Gastrocnemius medialis (tissue), 4 donors: ENCODE results near the gene RNF213. TPM values are rescaled to one million over a fixed set of nuclear protein-coding genes. Genes with fewer than 3 reads are reported as not detected.

Experiments
- ATAC-seq, 2 donors: fragments of 150-250 bp; one replicate each; pipeline ENCODE4 v1.9.1; 2016
- DNase-seq, 2 donors: peaks; one replicate each; pipeline ENCODE4 v3.0.0-alpha.2; 2019
- H3K27ac ChIP-seq, 4 donors: fragments of 200-600 bp; sonication (generic); 1 replicate in 1 of 4; 2 replicates in 3 of 4; pipeline ENCODE4 v1.5.1; 2016 to 2018; ENCODE audit warnings: mild to moderate bottlenecking in 2 of 4, moderate library complexity in 1 of 4
- H3K27me3 ChIP-seq, 3 donors: fragments of 200-600 bp; sonication (generic) in 2 of 3; 1 replicate in 1 of 3; 2 replicates in 2 of 3; pipeline versions ENCODE4 v1.5.1 to v1.6.0; 2016 to 2019; ENCODE audit warnings: mild to moderate bottlenecking in 1 of 3, moderate library complexity in 1 of 3
- H3K36me3 ChIP-seq, 2 donors: fragments of 200-600 bp; sonication (generic) in 1 of 2; one replicate each; pipeline ENCODE4 v1.5.1; 2017 to 2018
- H3K4me1 ChIP-seq, 2 donors: fragments of 200-600 bp; sonication (generic) in 1 of 2; one replicate each; pipeline ENCODE4 v1.5.1; 2016 to 2017; ENCODE audit warnings: mild to moderate bottlenecking in 2 of 2
- H3K4me3 ChIP-seq, 4 donors: fragments of 200-600 bp; sonication (generic) in 3 of 4; 1 replicate in 1 of 4; 2 replicates in 3 of 4; pipeline ENCODE4 v1.5.1; 2016 to 2019; ENCODE audit warnings: mild to moderate bottlenecking in 2 of 4
- H3K9me3 ChIP-seq, 3 donors: fragments of 200-600 bp; sonication (generic) in 2 of 3; 1 replicate in 1 of 3; 2 replicates in 2 of 3; pipeline ENCODE4 v1.5.1; 2016 to 2019
- POLR2A ChIP-seq, 2 donors: fragments of 450-650 bp; IDR thresholded peaks; one replicate each; pipeline ENCODE4 v1.6.1; 2017; ENCODE audit warnings: antibody characterized with exemption in 2 of 2, mild to moderate bottlenecking in 2 of 2, moderate library complexity in 2 of 2
- in situ Hi-C, 4 donors: fragments of 200-750 bp; cut with MboI; loops; one replicate each; pipeline versions ENCODE4 v1.15.0 to v1.8.0; 2017; ENCODE audit warnings: low sequenced_read_pairs in 4 of 4
- intact Hi-C: fragments of 100-400 bp; cut with DNase I; formaldehyde crosslinking; loops from one replicate; pipeline ENCODE4 v1.15.1; 2023; ENCODE audit warnings: low total_unique reads
- total RNA-seq, 4 donors: library from RNA; depleted of rRNA; stranded (reverse); fragments of >200 nt; gene quantifications; one replicate each; pipeline versions ENCODE4 v1.1.0 to v1.2.3, GENCODE V29; 2016
- TF ChIP-seq, protein P1 (sequence below), 5 experiments: fragments of 450-650 bp in 3 of 5; fragments of 200-600 bp in 2 of 5; sonication (generic) in 2 of 5; IDR thresholded peaks in 4 of 5; conservative IDR thresholded peaks in 1 of 5; 1 replicate in 4 of 5; 2 replicates in 1 of 5; pipeline ENCODE4 v1.5.1; 2016 to 2019; ENCODE audit warnings: antibody characterized with exemption in 5 of 5, mild to moderate bottlenecking in 3 of 5, moderate library complexity in 3 of 5

RNF213 gene
- total RNA-seq, 4 donors from 2014 or later, result 24.1 to 51.8 (median 28.6) TPM

- Histone ChIP-seq H3K27ac (no peak overlapping the region), H3K9me3 (no peaks in the 10 kb centered on the region), H3K27me3 (no peaks in the 10 kb centered on the region), H3K4me3 (no peak overlapping the region), H3K4me1 (no peaks in the 10 kb centered on the region), H3K36me3 (peaks cover 0 to 63% of the 10 kb centered on the region in 2 donors)
- intact Hi-C loops, result no loop called here
- DNase-seq, result no peak
- no peak for TF ChIP-seq POLR2A (IDR thresholded peaks at IDR 0.05)
- TF ChIP-seq, protein P1, sequence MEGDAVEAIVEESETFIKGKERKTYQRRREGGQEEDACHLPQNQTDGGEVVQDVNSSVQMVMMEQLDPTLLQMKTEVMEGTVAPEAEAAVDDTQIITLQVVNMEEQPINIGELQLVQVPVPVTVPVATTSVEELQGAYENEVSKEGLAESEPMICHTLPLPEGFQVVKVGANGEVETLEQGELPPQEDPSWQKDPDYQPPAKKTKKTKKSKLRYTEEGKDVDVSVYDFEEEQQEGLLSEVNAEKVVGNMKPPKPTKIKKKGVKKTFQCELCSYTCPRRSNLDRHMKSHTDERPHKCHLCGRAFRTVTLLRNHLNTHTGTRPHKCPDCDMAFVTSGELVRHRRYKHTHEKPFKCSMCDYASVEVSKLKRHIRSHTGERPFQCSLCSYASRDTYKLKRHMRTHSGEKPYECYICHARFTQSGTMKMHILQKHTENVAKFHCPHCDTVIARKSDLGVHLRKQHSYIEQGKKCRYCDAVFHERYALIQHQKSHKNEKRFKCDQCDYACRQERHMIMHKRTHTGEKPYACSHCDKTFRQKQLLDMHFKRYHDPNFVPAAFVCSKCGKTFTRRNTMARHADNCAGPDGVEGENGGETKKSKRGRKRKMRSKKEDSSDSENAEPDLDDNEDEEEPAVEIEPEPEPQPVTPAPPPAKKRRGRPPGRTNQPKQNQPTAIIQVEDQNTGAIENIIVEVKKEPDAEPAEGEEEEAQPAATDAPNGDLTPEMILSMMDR (IDR thresholded peaks at IDR 0.05 in 4 of 5, conservative IDR thresholded peaks at IDR 0.05 in 1 of 5), result no peak
- no peak for ATAC-seq
- in situ Hi-C loops, result no loop called here
Observed at GRCh38 chr17:80316927-80317705, 56.5 kb downstream of the RNF213 start.

DNA sequence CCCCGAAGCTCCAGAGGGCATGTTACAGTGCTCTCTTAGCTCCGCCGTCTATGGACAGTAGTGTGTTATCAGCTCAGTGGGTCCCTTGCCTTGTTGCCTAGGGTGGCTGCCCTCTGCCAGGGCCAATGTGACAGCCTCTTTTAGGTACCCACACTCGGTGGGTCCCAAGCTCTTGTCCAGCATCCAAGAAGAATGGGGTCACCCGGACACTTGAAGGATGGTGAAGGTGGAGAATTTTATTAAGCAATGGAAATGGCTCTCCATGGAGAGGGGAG lies 57.0 kb downstream of the RNF213 start:
- Histone ChIP-seq H3K9me3 (no peaks in the 10 kb centered on the region), H3K27me3 (no peaks in the 10 kb centered on the region), H3K4me3 (no peak overlapping the region), H3K27ac (no peak overlapping the region), H3K36me3 (peaks cover 0 to 67% of the 10 kb centered on the region in 2 donors), H3K4me1 (no peaks in the 10 kb centered on the region)
- intact Hi-C loops (no loop called here), in situ Hi-C loops (no loop called here)
- no peak for DNase-seq
- TF ChIP-seq POLR2A (IDR thresholded peaks at IDR 0.05), result no peak
- TF ChIP-seq, protein P1 (IDR thresholded peaks at IDR 0.05 in 4 of 5, conservative IDR thresholded peaks at IDR 0.05 in 1 of 5), result no peak
- no peak for ATAC-seq

GRCh38 chr17:80318166-80318565 lies 57.5 kb downstream of the RNF213 start:
- intact Hi-C loops, result no loop called here
- DNase-seq (no peak), ATAC-seq (no peak)
- H3K4me1 ChIP-seq, result no peaks in the 10 kb centered on the region
- H3K27ac ChIP-seq, result no peak overlapping the region
- in situ Hi-C loops, result no loop called here
- peaks cover 0 to 67% of the 10 kb centered on the region in 2 donors for H3K36me3 ChIP-seq
- no peaks in the 10 kb centered on the region for H3K27me3 ChIP-seq
- H3K9me3 ChIP-seq, result no peaks in the 10 kb centered on the region
- TF ChIP-seq POLR2A (IDR thresholded peaks at IDR 0.05), result no peak
- TF ChIP-seq, protein P1 (IDR thresholded peaks at IDR 0.05 in 4 of 5, conservative IDR thresholded peaks at IDR 0.05 in 1 of 5), result no peak
- H3K4me3 ChIP-seq, result no peak overlapping the region

- Histone ChIP-seq H3K9me3 (no peaks in the 10 kb centered on the region), H3K27me3 (no peaks in the 10 kb centered on the region), H3K4me3 (no peak overlapping the region), H3K27ac (peak overlapping the region in 1 of 4 donors; percentile 4), H3K4me1 (no peaks in the 10 kb centered on the region), H3K36me3 (peaks cover 0 to 76% of the 10 kb centered on the region in 2 donors)
- intact Hi-C loops, result no loop called here
- DNase-seq (no peak), ATAC-seq (peak in 1 of 2 donors; percentile 70)
- in situ Hi-C loops, result no loop called here
- no peak for TF ChIP-seq POLR2A (IDR thresholded peaks at IDR 0.05)
- TF ChIP-seq, protein P1 (IDR thresholded peaks at IDR 0.05 in 4 of 5, conservative IDR thresholded peaks at IDR 0.05 in 1 of 5), result no peak
Observed at GRCh38 chr17:80319262-80319998, 58.8 kb downstream of the RNF213 start.
